Measurements from ENCODE around the gene PAX2. TPM values are rescaled to one million over a fixed set of nuclear protein-coding genes. Genes with fewer than 3 reads are reported as not detected.

PAX2 gene
- total and polyA plus RNA-seq, 2 of the 13 experiments (the other 11 are each of a cell fraction or from before 2014, with no cell fraction given): not detected

DNA sequence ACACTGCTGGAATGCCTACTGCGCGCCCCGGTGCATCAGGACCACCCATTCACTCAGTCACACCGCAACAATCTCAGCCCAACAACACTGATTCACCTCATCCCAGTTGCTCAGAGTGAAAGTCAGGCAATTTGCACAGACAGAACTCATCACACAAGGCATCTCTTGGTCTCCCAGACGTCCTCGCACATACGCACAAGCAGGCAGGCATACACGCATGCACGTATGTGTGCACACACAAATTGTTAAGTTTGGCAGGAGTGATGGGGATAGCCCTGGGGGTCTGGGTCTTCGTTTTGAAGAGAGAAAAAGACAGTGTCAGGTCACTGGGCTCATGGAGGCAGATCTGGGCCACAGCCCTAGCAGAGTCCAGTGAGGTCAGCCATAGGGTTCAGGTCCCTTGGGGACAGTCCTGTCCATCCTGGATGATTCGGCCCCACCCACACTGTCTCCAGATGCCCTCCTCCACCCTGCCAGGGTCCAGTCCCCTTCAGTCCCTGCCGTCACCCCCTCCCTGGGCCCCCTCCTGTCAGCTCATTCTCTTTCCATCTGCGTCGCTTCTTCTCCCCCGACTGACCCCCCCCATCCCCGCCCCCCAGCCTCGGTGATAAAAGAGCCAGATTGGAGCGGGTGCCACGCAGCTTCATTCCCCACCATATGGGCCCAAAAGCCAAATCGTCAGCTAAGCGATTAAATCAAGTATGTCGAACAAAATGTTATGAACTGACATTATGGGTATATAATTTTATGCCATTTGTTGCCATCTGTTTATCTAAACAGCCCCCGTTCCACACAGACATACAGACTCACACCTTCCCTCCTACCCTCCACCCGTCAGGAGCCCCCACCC, 118.9 kb downstream of the PAX2 start:
- Histone ChIP-seq H3K9me3 (ENCODE audit: low read length) (no peaks in the 10 kb centered on the region), H3K4me2 (ENCODE audit: low read depth, low read length) (no peak overlapping the region), H3K9ac (ENCODE audit: insufficient read depth, low read depth, low read length) (no peak overlapping the region), H4K20me1 (ENCODE audit: insufficient read depth, low read length) (no peaks in the 10 kb centered on the region), H3K27me3 (ENCODE audit: control insufficient read depth in 1 of 2, insufficient read depth in 2 of 2, low read length in 2 of 2) (peaks cover 6 to 74% of the 10 kb centered on the region in 2 experiments; a peak in 3 of 5 replicates), H3K27ac (ENCODE audit: extremely low read length, insufficient read depth, low read length) (no peak overlapping the region), H3K4me1 (ENCODE audit: insufficient read depth, low read length) (peaks cover 24% of the 10 kb centered on the region), H3K36me3 (replicated peaks in 1 of 2; ENCODE audit: control insufficient read depth in 1 of 2, insufficient read depth in 2 of 2, low read length in 2 of 2) (no peaks in the 10 kb centered on the region), H2AFZ (ENCODE audit: low read length) (no peak overlapping the region), H3K79me2 (ENCODE audit: insufficient read depth, low read length) (no peaks in the 10 kb centered on the region), H3K4me3 (replicated peaks in 1 of 3; ENCODE audit: insufficient read depth in 1 of 3, low read depth in 2 of 3, low read length in 3 of 3) (no peak overlapping the region)
- no peak for FAIRE-seq
- intact Hi-C loops (cut with micrococcal nuclease; ENCODE audit: unreplicated experiment) (no loop called here), in situ Hi-C loops (cut with HindIII; ENCODE audit: extremely low pct_ligation_motif_present, low pct_unique_long_range_greater_than_20kb) (no loop called here)
- no peak for ATAC-seq
- BruUV-seq (replicated peaks): no TSS peak
- CTCF ChIA-PET (ENCODE audit: low intra/inter-chr PET ratio, low total read pairs): no interaction called here
- DNase-seq (ENCODE audit: low spot score): no peak
- POLR2A ChIA-PET: no interaction called here
- WGBS (ENCODE audit: low lambda C conversion rate): 57% methylated on average over 24 of the region's 24 CpGs
- TF ChIP-seq SMARCC2 (IDR thresholded peaks at IDR 0.05) (no peak), RFX1 (IDR thresholded peaks at IDR 0.05) (no peak), CBX5 (CRISPR knock-in tag; IDR thresholded peaks at IDR 0.05; ENCODE audit: borderline replicate concordance) (no peak), NR2F1 (CRISPR knock-in tag; IDR thresholded peaks at IDR 0.05) (no peak), ZNF562 (CRISPR knock-in tag; IDR thresholded peaks at IDR 0.05; ENCODE audit: borderline replicate concordance) (no peak), NCOA2 (CRISPR knock-in tag; IDR thresholded peaks at IDR 0.05) (no peak), ZNF331 (CRISPR knock-in tag; IDR thresholded peaks at IDR 0.05) (no peak), ZNF746 (CRISPR knock-in tag; IDR thresholded peaks at IDR 0.05) (no peak), CHD2 (IDR thresholded peaks at IDR 0.05; ENCODE audit: low read depth, low read length) (no peak), ZFX (CRISPR knock-in tag; IDR thresholded peaks at IDR 0.05; ENCODE audit: low read depth) (no peak), CAMTA2 (CRISPR knock-in tag; IDR thresholded peaks at IDR 0.05; ENCODE audit: borderline replicate concordance) (no peak), ZMYM3 (CRISPR knock-in tag; IDR thresholded peaks at IDR 0.05) (no peak), ZKSCAN1 (IDR thresholded peaks at IDR 0.05; ENCODE audit: low read length) (no peak), RBM22 (optimal IDR thresholded peaks at IDR 0.05; ENCODE audit: low read length) (no peak), ZNF546 (CRISPR knock-in tag; conservative IDR thresholded peaks at IDR 0.05) (no peak), TCF7L2 (IDR thresholded peaks at IDR 0.05; ENCODE audit: low read depth, low read length) (no peak), AGO2 (optimal IDR thresholded peaks at IDR 0.05; ENCODE audit: low read depth, low read length) (no peak), ZNF564 (CRISPR knock-in tag; IDR thresholded peaks at IDR 0.05) (no peak)
- TF ChIP-seq, protein P1, sequence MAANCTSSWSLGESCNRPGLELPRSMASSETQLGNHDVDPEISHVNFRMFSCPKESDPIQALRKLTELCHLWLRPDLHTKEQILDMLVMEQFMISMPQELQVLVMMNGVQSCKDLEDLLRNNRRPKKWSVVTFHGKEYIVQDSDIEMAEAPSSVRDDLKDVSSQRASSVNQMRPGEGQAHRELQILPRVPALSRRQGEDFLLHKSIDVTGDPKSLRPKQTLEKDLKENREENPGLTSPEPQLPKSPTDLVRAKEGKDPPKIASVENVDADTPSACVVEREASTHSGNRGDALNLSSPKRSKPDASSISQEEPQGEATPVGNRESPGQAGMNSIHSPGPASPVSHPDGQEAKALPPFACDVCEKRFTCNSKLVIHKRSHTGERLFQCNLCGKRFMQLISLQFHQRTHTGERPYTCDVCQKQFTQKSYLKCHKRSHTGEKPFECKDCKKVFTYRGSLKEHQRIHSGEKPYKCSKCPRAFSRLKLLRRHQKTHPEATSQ (CRISPR knock-in tag; IDR thresholded peaks at IDR 0.05; ENCODE audit: borderline replicate concordance): no peak
- TF ChIP-seq, protein P2, sequence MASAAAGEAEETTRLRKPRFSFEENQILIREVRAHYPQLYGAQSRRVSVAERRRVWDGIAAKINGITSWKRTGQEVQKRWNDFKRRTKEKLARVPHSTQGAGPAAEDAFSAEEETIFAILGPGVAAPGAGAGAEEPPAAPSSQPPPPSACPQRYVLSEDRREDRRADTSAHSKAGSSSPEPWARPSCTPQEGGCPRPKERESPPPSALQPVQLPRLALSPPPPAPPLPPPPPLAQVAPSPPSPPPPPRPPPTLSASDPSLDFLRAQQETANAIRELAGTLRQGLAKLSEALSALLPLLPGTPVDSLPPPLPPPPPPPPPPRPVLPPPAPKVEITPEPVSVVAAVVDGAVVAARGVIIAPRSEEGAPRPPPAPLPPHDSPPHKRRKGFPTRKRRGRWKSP (CRISPR knock-in tag; IDR thresholded peaks at IDR 0.05): no peak

Measured in HepG2 (cell line).